ENCODE results near the gene PLCH1. TPM values are rescaled to one million over a fixed set of nuclear protein-coding genes. Genes with fewer than 3 reads are reported as not detected.

Gene PLCH1
- total RNA-seq, 4 donors from 2014 or later = 0.29 to 12.0 (median 0.58) TPM

- intact Hi-C loops (cut with DNase I; ENCODE audit: low total_unique reads) = no loop called here
- no peak for DNase-seq
Measured at GRCh38 chr3:155363690-155364070, 381.2 kb downstream of the PLCH1 start.

GRCh38 chr3:155362808-155363689 lies 381.8 kb downstream of the PLCH1 start:
- DNase-seq = no peak
- H3K4me3 ChIP-seq = no peak overlapping the region
- intact Hi-C loops (cut with DNase I; ENCODE audit: low total_unique reads) = no loop called here
- H3K9me3 ChIP-seq = peaks cover 0 to 3% of the 10 kb centered on the region in 2 donors
- TF ChIP-seq POLR2A (IDR thresholded peaks at IDR 0.05) (no peak), CTCF (IDR thresholded peaks at IDR 0.05) (no peak)
- H3K27ac ChIP-seq = no peak overlapping the region
- no peaks in the 10 kb centered on the region for H3K4me1 ChIP-seq
- no peaks in the 10 kb centered on the region for H3K27me3 ChIP-seq
- H3K36me3 ChIP-seq = no peaks in the 10 kb centered on the region

More at GRCh38 chr3:155363690-155364070, 381.2 kb downstream of the PLCH1 start:
- Histone ChIP-seq H3K4me3 (no peak overlapping the region), H3K36me3 (no peaks in the 10 kb centered on the region), H3K4me1 (no peaks in the 10 kb centered on the region), H3K9me3 (peaks cover 0 to 3% of the 10 kb centered on the region in 2 donors), H3K27ac (no peak overlapping the region), H3K27me3 (no peaks in the 10 kb centered on the region)
- TF ChIP-seq CTCF (IDR thresholded peaks at IDR 0.05) = no peak
- TF ChIP-seq POLR2A (IDR thresholded peaks at IDR 0.05) = no peak

GRCh38 chr3:155360281-155360680 lies 384.6 kb downstream of the PLCH1 start:
- no peak overlapping the region for H3K4me3 ChIP-seq
- H3K4me1 ChIP-seq = no peaks in the 10 kb centered on the region
- H3K27ac ChIP-seq = no peak overlapping the region
- H3K9me3 ChIP-seq = peaks cover 0 to 2% of the 10 kb centered on the region in 2 donors
- TF ChIP-seq POLR2A (IDR thresholded peaks at IDR 0.05) (no peak), CTCF (IDR thresholded peaks at IDR 0.05) (no peak)
- H3K36me3 ChIP-seq = no peaks in the 10 kb centered on the region
- no peak for DNase-seq
- intact Hi-C loops (cut with DNase I; ENCODE audit: low total_unique reads) = no loop called here
- no peaks in the 10 kb centered on the region for H3K27me3 ChIP-seq

GRCh38 chr3:155356594-155357370 lies 388.1 kb downstream of the PLCH1 start:
- H3K27me3 ChIP-seq = no peaks in the 10 kb centered on the region
- H3K4me3 ChIP-seq = no peak overlapping the region
- no peaks in the 10 kb centered on the region for H3K9me3 ChIP-seq
- H3K36me3 ChIP-seq = no peaks in the 10 kb centered on the region
- H3K4me1 ChIP-seq = no peaks in the 10 kb centered on the region
- no peak for TF ChIP-seq CTCF (IDR thresholded peaks at IDR 0.05)
- TF ChIP-seq POLR2A (IDR thresholded peaks at IDR 0.05) = no peak
- no peak overlapping the region for H3K27ac ChIP-seq
- no peak for DNase-seq
- intact Hi-C loops (cut with DNase I; ENCODE audit: low total_unique reads) = loop anchor here (10.0 kb wide), 1 partner anchor 348 kb away; no protein-coding TSS in a partner anchor

GRCh38 chr3:155354658-155355057 lies 390.2 kb downstream of the PLCH1 start:
- H3K36me3 ChIP-seq = no peaks in the 10 kb centered on the region
- no peak for TF ChIP-seq POLR2A (IDR thresholded peaks at IDR 0.05)
- intact Hi-C loops (cut with DNase I; ENCODE audit: low total_unique reads) = loop anchor here (10.0 kb wide), 1 partner anchor 350 kb away; no protein-coding TSS in a partner anchor

More at GRCh38 chr3:155354658-155355057, 390.2 kb downstream of the PLCH1 start:
- Histone ChIP-seq H3K27ac (no peak overlapping the region), H3K27me3 (no peaks in the 10 kb centered on the region), H3K9me3 (no peaks in the 10 kb centered on the region), H3K4me1 (no peaks in the 10 kb centered on the region), H3K4me3 (no peak overlapping the region)
- no peak for DNase-seq

All from uterus (tissue), 4 donors.